ENCODE results near the gene MLLT10.

MLLT10 gene

GRCh38 chr10:21776883-21777282, 242.9 kb downstream of the MLLT10 start:
- Mint-ChIP-seq H3K27me3 (no peaks in the 10 kb centered on the region), H3K4me3 (no peak overlapping the region), H3K9me3 (peaks cover 18% of the 10 kb centered on the region), H3K36me3 (peaks cover 28% of the 10 kb centered on the region), H3K27ac (no peak overlapping the region), H3K4me1 (peaks cover 13% of the 10 kb centered on the region)
- CTCF ChIA-PET = no interaction called here
- DNase-seq = no peak

- H3K4me1 Mint-ChIP-seq = peaks cover 21% of the 10 kb centered on the region
- peaks cover 14% of the 10 kb centered on the region for H3K9me3 Mint-ChIP-seq
- CTCF ChIA-PET = no interaction called here
- peaks cover 26% of the 10 kb centered on the region for H3K36me3 Mint-ChIP-seq
- H3K4me3 Mint-ChIP-seq = no peak overlapping the region
- no peaks in the 10 kb centered on the region for H3K27me3 Mint-ChIP-seq
- no peak overlapping the region for H3K27ac Mint-ChIP-seq
- DNase-seq = no peak
These were observed 257.2 kb downstream of the MLLT10 start for GRCh38 chr10:21791276-21791675.

Data from activated naive CD4-positive, alpha-beta T cell treated with anti-CD3 and anti-CD28 coated beads, Interleukin-2, amount 10 ng/mL, durations not matched to agents 7 days and 5 days (primary cell).